ENCODE data around the gene GDF10. TPM values are rescaled to one million over a fixed set of nuclear protein-coding genes. Genes with fewer than 3 reads are reported as not detected.

Gene GDF10
- total RNA-seq, 1 donor from 2014 or later, result 16.8 TPM

- no peaks in the 10 kb centered on the region for H3K36me3 ChIP-seq
- H3K4me1 ChIP-seq, result peaks cover 6% of the 10 kb centered on the region
- intact Hi-C loops (cut with DNase I), result no loop called here
- no peak overlapping the region for H3K4me3 ChIP-seq
- peaks cover 8% of the 10 kb centered on the region for H3K27me3 ChIP-seq
- DNase-seq (no peak), ATAC-seq (no peak)
- H3K9me3 ChIP-seq, result no peaks in the 10 kb centered on the region
- no peak for TF ChIP-seq CTCF (IDR thresholded peaks at IDR 0.05)
- H3K27ac ChIP-seq, result no peak overlapping the region
Observed at GRCh38 chr10:47306387-47307210, 6.6 kb downstream of the GDF10 start.

GRCh38 chr10:47307381-47307780, 7.4 kb downstream of the GDF10 start:
- peaks cover 6% of the 10 kb centered on the region for H3K27me3 ChIP-seq
- DNase-seq, result no peak
- no peak overlapping the region for H3K4me3 ChIP-seq
- H3K27ac ChIP-seq, result no peak overlapping the region
- no peak for TF ChIP-seq CTCF (IDR thresholded peaks at IDR 0.05)
- peaks cover 7% of the 10 kb centered on the region for H3K4me1 ChIP-seq
- no peaks in the 10 kb centered on the region for H3K9me3 ChIP-seq
- no peak for ATAC-seq
- intact Hi-C loops (cut with DNase I), result no loop called here
- no peaks in the 10 kb centered on the region for H3K36me3 ChIP-seq

GRCh38 chr10:47308775-47309174, 8.8 kb downstream of the GDF10 start:
- intact Hi-C loops (cut with DNase I), result no loop called here
- no peak for TF ChIP-seq CTCF (IDR thresholded peaks at IDR 0.05)
- peaks cover 6% of the 10 kb centered on the region for H3K27me3 ChIP-seq
- no peak overlapping the region for H3K4me3 ChIP-seq
- ATAC-seq (no peak), DNase-seq (no peak)
- H3K9me3 ChIP-seq, result no peaks in the 10 kb centered on the region
- no peak overlapping the region for H3K27ac ChIP-seq
- H3K36me3 ChIP-seq, result no peaks in the 10 kb centered on the region
- H3K4me1 ChIP-seq, result peaks cover 7% of the 10 kb centered on the region

GRCh38 chr10:47309408-47310089, 9.6 kb downstream of the GDF10 start:
- intact Hi-C loops (cut with DNase I), result loop anchor here (10.0 kb wide), 1 partner anchor 265 kb away; no protein-coding TSS in a partner anchor
- Histone ChIP-seq H3K36me3 (no peaks in the 10 kb centered on the region), H3K9me3 (no peaks in the 10 kb centered on the region), H3K4me3 (no peak overlapping the region), H3K4me1 (peaks cover 7% of the 10 kb centered on the region), H3K27ac (no peak overlapping the region), H3K27me3 (peaks cover 6% of the 10 kb centered on the region)
- TF ChIP-seq CTCF (IDR thresholded peaks at IDR 0.05), result peak; percentile 21
- DNase-seq (no peak), ATAC-seq (no peak)

GRCh38 chr10:47310090-47310505, 10.1 kb downstream of the GDF10 start:
- Histone ChIP-seq H3K9me3 (no peaks in the 10 kb centered on the region), H3K27ac (no peak overlapping the region), H3K27me3 (peaks cover 6% of the 10 kb centered on the region), H3K4me3 (no peak overlapping the region), H3K36me3 (no peaks in the 10 kb centered on the region), H3K4me1 (peaks cover 7% of the 10 kb centered on the region)
- TF ChIP-seq CTCF (IDR thresholded peaks at IDR 0.05), result no peak
- intact Hi-C loops (cut with DNase I), result loop anchor here (10.0 kb wide), 1 partner anchor 265 kb away; no protein-coding TSS in a partner anchor
- DNase-seq (no peak), ATAC-seq (no peak)
